ENCODE results near the gene UBE2Q1. TPM values are rescaled to one million over a fixed set of nuclear protein-coding genes. Genes with fewer than 3 reads are reported as not detected.

UBE2Q1 gene
- total RNA-seq, 1 donor from 2014 or later = 17.8 TPM

- DNase-seq = no peak
These were observed 55.7 kb downstream of the UBE2Q1 start for GRCh38 chr1:154502744-154503115.

GRCh38 chr1:154502066-154502743 is 56.3 kb downstream of the UBE2Q1 start, which contains the start of the genes SHE and TDRD10:
SHE (minus strand) TSS chr1:154502412; CDS start chr1:154502026, 386 bp downstream.
TDRD10 (plus strand) TSS chr1:154502219; CDS start chr1:154506904, 4,685 bp downstream.
- no peak for DNase-seq

- DNase-seq = no peak
These were observed 56.9 kb downstream of the UBE2Q1 start for GRCh38 chr1:154501423-154502065.

GRCh38 chr1:154500533-154500932 is 57.9 kb downstream of the UBE2Q1 start:
- DNase-seq = no peak

- no peak for DNase-seq
These were observed 59.0 kb downstream of the UBE2Q1 start for GRCh38 chr1:154499446-154499845.

Other genes starting within 250 kb of the UBE2Q1 start
- 0.20 TPM for gene AQP10, start 237.6 kb downstream of the UBE2Q1 start, total RNA-seq
- 40.4 TPM for gene ATP8B2, start 233.1 kb downstream of the UBE2Q1 start, total RNA-seq
- gene IL6R, start 153.3 kb downstream of the UBE2Q1 start, total RNA-seq = 10.0 TPM
- gene TDRD10, start 56.4 kb downstream of the UBE2Q1 start, total RNA-seq = 0.69 TPM
- gene SHE, start 56.2 kb downstream of the UBE2Q1 start, total RNA-seq = 5.4 TPM
- 0.79 TPM for gene CHRNB2, start 9.1 kb upstream of the UBE2Q1 start, total RNA-seq
- 69.8 TPM for gene ADAR, start 49.5 kb upstream of the UBE2Q1 start, total RNA-seq

All from skin of body (tissue), 2 donors.